ENCODE measurements around the gene TPX2.

- TF ChIP-seq CTCF (IDR thresholded peaks at IDR 0.05) (no peak), POLR2A (IDR thresholded peaks at IDR 0.05) (no peak)
Observed at GRCh38 chr20:31838646-31839292, 99.7 kb downstream of the TPX2 start.

Measured in lower leg skin (tissue), 3 donors.